Liver (tissue), 9 donors: ENCODE data around the gene MALRD1. TPM values are rescaled to one million over a fixed set of nuclear protein-coding genes. Genes with fewer than 3 reads are reported as not detected.

Experiments used
- DNase-seq: peaks from one replicate; pipeline ENCODE4 v3.0.0-alpha.2; 2017; ENCODE audit warnings: low spot score
- H3K27ac ChIP-seq, 2 donors: one replicate each; pipeline ENCODE4 v1.7.0; 2013; ENCODE audit warnings: inconsistent platforms in 2 of 2, low read length in 2 of 2, control low read depth in 1 of 2, low read depth in 1 of 2, mild to moderate bottlenecking in 1 of 2
- H3K27me3 ChIP-seq, 4 donors: one replicate each; pipeline versions ENCODE4 v1.6.1 to v1.7.0; 2013; ENCODE audit warnings: low read length in 3 of 4, inconsistent platforms in 1 of 4, mild to moderate bottlenecking in 1 of 4, moderate library complexity in 1 of 4; ENCODE audit not compliant: control insufficient read depth in 4 of 4, insufficient read depth in 4 of 4
- H3K36me3 ChIP-seq, 4 donors: one replicate each; pipeline versions ENCODE4 v1.6.1 to v1.7.0; 2013; ENCODE audit warnings: low read length in 3 of 4, mild to moderate bottlenecking in 3 of 4, low read depth in 1 of 4, moderate library complexity in 1 of 4; ENCODE audit not compliant: control insufficient read depth in 4 of 4, insufficient read depth in 3 of 4
- H3K4me1 ChIP-seq, 4 donors: one replicate each; pipeline versions ENCODE4 v1.6.1 to v1.7.0; 2013; ENCODE audit warnings: low read length in 3 of 4, mild to moderate bottlenecking in 3 of 4, moderate library complexity in 1 of 4; ENCODE audit not compliant: control insufficient read depth in 4 of 4, insufficient read depth in 4 of 4
- H3K4me3 ChIP-seq, 3 donors: one replicate each; pipeline versions ENCODE4 v1.6.1 to v1.7.0; 2013; ENCODE audit warnings: low read length in 3 of 3, control low read depth in 1 of 3, low read depth in 1 of 3, mild to moderate bottlenecking in 1 of 3
- H3K9ac ChIP-seq, 2 donors: one replicate each; pipeline ENCODE4 v1.7.0; 2013; ENCODE audit warnings: low read length in 2 of 2, mild to moderate bottlenecking in 2 of 2, moderate library complexity in 2 of 2, control low read depth in 1 of 2, low read depth in 1 of 2
- H3K9me3 ChIP-seq, 4 donors: one replicate each; pipeline versions ENCODE4 v1.6.1 to v1.7.0; 2013; ENCODE audit warnings: low read length in 3 of 4; ENCODE audit not compliant: control insufficient read depth in 4 of 4
- EGR1 ChIP-seq, 2 donors: IDR thresholded peaks; 2 replicates each; pipeline ENCODE4 v1.6.1; 2016 to 2018; ENCODE audit warnings: antibody characterized with exemption in 2 of 2, low read depth in 2 of 2
- FOXA1 ChIP-seq: IDR thresholded peaks from 2 replicates; pipeline ENCODE4 v1.6.1; 2016; ENCODE audit warnings: antibody characterized with exemption
- FOXA2 ChIP-seq: IDR thresholded peaks from 2 replicates; pipeline ENCODE4 v1.6.1; 2016; ENCODE audit warnings: antibody characterized with exemption
- GABPA ChIP-seq, 2 donors: IDR thresholded peaks in 1 of 2; conservative IDR thresholded peaks in 1 of 2; 2 replicates each; pipeline ENCODE4 v1.6.1; 2016; ENCODE audit warnings: antibody characterized with exemption in 2 of 2, mild to moderate bottlenecking in 1 of 2, moderate library complexity in 1 of 2
- HNF4A ChIP-seq, 2 donors: conservative IDR thresholded peaks; 2 replicates each; pipeline ENCODE4 v1.6.1; 2016; ENCODE audit warnings: antibody characterized with exemption in 2 of 2, mild to moderate bottlenecking in 2 of 2
- HNF4G ChIP-seq: IDR thresholded peaks from 2 replicates; pipeline ENCODE4 v1.6.1; 2016; ENCODE audit warnings: antibody characterized with exemption
- JUND ChIP-seq, 2 donors: IDR thresholded peaks; 2 replicates each; pipeline ENCODE4 v1.6.1; 2016; ENCODE audit warnings: antibody characterized with exemption in 2 of 2
- NR2F2 ChIP-seq: IDR thresholded peaks from 2 replicates; pipeline ENCODE4 v1.6.1; 2016; ENCODE audit warnings: antibody characterized with exemption
- RAD21 ChIP-seq, 2 donors: IDR thresholded peaks; 2 replicates each; pipeline ENCODE4 v1.6.1; 2016; ENCODE audit warnings: antibody characterized with exemption in 2 of 2, mild to moderate bottlenecking in 2 of 2
- RXRA ChIP-seq, 2 donors: IDR thresholded peaks; 2 replicates each; pipeline ENCODE4 v1.6.1; 2017 to 2018; ENCODE audit warnings: antibody characterized with exemption in 2 of 2, mild to moderate bottlenecking in 1 of 2
- SP1 ChIP-seq: IDR thresholded peaks from 2 replicates; pipeline ENCODE4 v1.6.1; 2018; ENCODE audit warnings: antibody characterized with exemption, mild to moderate bottlenecking
- TAF1 ChIP-seq: conservative IDR thresholded peaks from 2 replicates; pipeline ENCODE4 v1.6.1; 2016; ENCODE audit warnings: antibody characterized with exemption, mild to moderate bottlenecking
- YY1 ChIP-seq: IDR thresholded peaks from 2 replicates; pipeline ENCODE4 v1.6.1; 2016; ENCODE audit warnings: antibody characterized with exemption, mild to moderate bottlenecking
- WGBS: extraction: QIAGEN DNeasy Blood & Tissue Kit; methylation state at CpG from one replicate; pipeline ENCODE4 v1.1.7; 2013; 5-methylcytosine and 5-hydroxymethylcytosine counted together
- polyA plus RNA-seq, 2 donors: library from polyadenylated mRNA; stranded (reverse) in 1 of 2; unstranded in 1 of 2; fragments of 200-250 nt in 1 of 2; fragments of >200 nt in 1 of 2; fragmentation: Nextera tagmentation in 1 of 2; extraction: Ambion mirVana in 1 of 2; gene quantifications; one replicate each; pipeline versions ENCODE4 v1.2.1 to v1.2.3, GENCODE V29; 2013 to 2015
- total RNA-seq, 2 donors: library from RNA; depleted of rRNA; stranded (reverse); fragments of >200 nt; gene quantifications; one replicate each; pipeline ENCODE4 v1.2.3, GENCODE V29; 2014
- TF ChIP-seq, protein P1 (sequence below): IDR thresholded peaks from 2 replicates; pipeline ENCODE4 v1.6.1; 2016; ENCODE audit warnings: antibody characterized with exemption
- TF ChIP-seq, protein P2 (sequence below): IDR thresholded peaks from 2 replicates; pipeline ENCODE4 v1.6.1; 2016; ENCODE audit warnings: antibody characterized with exemption
- TF ChIP-seq, protein P3 (sequence below): fragments of 150-350 bp; IDR thresholded peaks from 2 replicates; pipeline ENCODE4 v1.5.1; 2017; ENCODE audit warnings: improper control_type of control experiment, low read depth, low read length; ENCODE audit not compliant: missing input control
- TF ChIP-seq, protein P4 (sequence below): IDR thresholded peaks from 2 replicates; pipeline ENCODE4 v1.6.1; 2016; ENCODE audit warnings: antibody characterized with exemption
- TF ChIP-seq, protein P5 (sequence below): IDR thresholded peaks from 2 replicates; pipeline ENCODE4 v1.6.1; 2016; ENCODE audit warnings: antibody characterized with exemption, mild to moderate bottlenecking
- donor health status: healthy.
- donor health status: healthy.
- donor health status: healthy.
- donor health status: healthy.
- donor health status: healthy.

MALRD1 gene
- total and polyA plus RNA-seq, 4 donors = 0.37 to 0.59 TPM; not detected in 2

DNA sequence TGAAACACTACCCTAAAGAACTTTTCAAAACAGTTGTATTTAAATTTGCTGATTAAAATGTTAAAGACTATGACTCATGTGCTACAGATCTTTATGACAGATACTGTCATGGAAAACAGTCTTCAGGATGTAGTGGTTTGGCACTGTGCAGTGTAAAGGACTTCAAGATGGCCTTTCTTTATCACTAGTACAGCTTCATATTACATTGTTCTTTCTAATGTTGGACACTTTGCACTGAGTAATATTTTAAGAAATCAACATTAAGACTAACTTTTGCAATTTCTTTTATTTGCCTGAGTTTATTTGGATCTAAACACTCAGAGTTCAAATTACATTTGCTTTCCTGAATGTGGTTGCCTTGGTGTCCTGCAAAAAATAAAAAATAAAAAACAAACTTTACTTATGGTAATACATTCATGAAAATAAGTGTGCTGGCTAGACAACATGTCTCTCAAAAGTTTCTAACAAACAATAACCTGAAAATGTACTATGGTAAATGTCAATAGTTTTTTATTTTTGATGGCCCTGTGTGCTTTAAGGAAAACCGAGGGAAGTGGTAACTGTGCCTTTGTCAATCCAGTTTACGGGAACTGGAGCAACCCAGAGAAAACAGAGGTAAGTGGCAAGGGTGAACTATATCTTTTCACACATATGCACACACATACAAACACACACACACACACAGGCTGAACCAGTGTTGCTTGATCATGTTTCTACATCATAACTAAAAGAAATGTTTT is 681.7 kb downstream of the MALRD1 start:
- no peak overlapping the region for H3K4me3 ChIP-seq
- no peak for DNase-seq
- WGBS = 87% methylated on average over 2 of the region's 2 CpGs
- H3K9ac ChIP-seq = no peak overlapping the region
- H3K27me3 ChIP-seq = no peaks in the 10 kb centered on the region
- H3K9me3 ChIP-seq = no peaks in the 10 kb centered on the region
- H3K36me3 ChIP-seq = no peaks in the 10 kb centered on the region
- TF ChIP-seq SP1 (no peak), FOXA2 (no peak), RXRA (IDR thresholded peaks at IDR 0.05) (no peak), NR2F2 (no peak), EGR1 (IDR thresholded peaks at IDR 0.05; ENCODE audit: low read depth in 2 of 2) (no peak), GABPA (IDR thresholded peaks at IDR 0.05 in 1 of 2, conservative IDR thresholded peaks at IDR 0.05 in 1 of 2) (no peak), HNF4A (conservative IDR thresholded peaks at IDR 0.05) (no peak), JUND (IDR thresholded peaks at IDR 0.05) (no peak), HNF4G (no peak), RAD21 (IDR thresholded peaks at IDR 0.05) (no peak), TAF1 (no peak), YY1 (no peak), FOXA1 (no peak)
- TF ChIP-seq, protein P1, sequence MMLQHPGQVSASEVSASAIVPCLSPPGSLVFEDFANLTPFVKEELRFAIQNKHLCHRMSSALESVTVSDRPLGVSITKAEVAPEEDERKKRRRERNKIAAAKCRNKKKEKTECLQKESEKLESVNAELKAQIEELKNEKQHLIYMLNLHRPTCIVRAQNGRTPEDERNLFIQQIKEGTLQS = no peak
- TF ChIP-seq, protein P2, sequence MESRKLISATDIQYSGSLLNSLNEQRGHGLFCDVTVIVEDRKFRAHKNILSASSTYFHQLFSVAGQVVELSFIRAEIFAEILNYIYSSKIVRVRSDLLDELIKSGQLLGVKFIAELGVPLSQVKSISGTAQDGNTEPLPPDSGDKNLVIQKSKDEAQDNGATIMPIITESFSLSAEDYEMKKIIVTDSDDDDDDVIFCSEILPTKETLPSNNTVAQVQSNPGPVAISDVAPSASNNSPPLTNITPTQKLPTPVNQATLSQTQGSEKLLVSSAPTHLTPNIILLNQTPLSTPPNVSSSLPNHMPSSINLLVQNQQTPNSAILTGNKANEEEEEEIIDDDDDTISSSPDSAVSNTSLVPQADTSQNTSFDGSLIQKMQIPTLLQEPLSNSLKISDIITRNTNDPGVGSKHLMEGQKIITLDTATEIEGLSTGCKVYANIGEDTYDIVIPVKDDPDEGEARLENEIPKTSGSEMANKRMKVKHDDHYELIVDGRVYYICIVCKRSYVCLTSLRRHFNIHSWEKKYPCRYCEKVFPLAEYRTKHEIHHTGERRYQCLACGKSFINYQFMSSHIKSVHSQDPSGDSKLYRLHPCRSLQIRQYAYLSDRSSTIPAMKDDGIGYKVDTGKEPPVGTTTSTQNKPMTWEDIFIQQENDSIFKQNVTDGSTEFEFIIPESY = no peak
- TF ChIP-seq, protein P3, sequence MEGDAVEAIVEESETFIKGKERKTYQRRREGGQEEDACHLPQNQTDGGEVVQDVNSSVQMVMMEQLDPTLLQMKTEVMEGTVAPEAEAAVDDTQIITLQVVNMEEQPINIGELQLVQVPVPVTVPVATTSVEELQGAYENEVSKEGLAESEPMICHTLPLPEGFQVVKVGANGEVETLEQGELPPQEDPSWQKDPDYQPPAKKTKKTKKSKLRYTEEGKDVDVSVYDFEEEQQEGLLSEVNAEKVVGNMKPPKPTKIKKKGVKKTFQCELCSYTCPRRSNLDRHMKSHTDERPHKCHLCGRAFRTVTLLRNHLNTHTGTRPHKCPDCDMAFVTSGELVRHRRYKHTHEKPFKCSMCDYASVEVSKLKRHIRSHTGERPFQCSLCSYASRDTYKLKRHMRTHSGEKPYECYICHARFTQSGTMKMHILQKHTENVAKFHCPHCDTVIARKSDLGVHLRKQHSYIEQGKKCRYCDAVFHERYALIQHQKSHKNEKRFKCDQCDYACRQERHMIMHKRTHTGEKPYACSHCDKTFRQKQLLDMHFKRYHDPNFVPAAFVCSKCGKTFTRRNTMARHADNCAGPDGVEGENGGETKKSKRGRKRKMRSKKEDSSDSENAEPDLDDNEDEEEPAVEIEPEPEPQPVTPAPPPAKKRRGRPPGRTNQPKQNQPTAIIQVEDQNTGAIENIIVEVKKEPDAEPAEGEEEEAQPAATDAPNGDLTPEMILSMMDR = no peak
- TF ChIP-seq, protein P4, sequence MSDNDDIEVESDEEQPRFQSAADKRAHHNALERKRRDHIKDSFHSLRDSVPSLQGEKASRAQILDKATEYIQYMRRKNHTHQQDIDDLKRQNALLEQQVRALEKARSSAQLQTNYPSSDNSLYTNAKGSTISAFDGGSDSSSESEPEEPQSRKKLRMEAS = no peak
- TF ChIP-seq, protein P5, sequence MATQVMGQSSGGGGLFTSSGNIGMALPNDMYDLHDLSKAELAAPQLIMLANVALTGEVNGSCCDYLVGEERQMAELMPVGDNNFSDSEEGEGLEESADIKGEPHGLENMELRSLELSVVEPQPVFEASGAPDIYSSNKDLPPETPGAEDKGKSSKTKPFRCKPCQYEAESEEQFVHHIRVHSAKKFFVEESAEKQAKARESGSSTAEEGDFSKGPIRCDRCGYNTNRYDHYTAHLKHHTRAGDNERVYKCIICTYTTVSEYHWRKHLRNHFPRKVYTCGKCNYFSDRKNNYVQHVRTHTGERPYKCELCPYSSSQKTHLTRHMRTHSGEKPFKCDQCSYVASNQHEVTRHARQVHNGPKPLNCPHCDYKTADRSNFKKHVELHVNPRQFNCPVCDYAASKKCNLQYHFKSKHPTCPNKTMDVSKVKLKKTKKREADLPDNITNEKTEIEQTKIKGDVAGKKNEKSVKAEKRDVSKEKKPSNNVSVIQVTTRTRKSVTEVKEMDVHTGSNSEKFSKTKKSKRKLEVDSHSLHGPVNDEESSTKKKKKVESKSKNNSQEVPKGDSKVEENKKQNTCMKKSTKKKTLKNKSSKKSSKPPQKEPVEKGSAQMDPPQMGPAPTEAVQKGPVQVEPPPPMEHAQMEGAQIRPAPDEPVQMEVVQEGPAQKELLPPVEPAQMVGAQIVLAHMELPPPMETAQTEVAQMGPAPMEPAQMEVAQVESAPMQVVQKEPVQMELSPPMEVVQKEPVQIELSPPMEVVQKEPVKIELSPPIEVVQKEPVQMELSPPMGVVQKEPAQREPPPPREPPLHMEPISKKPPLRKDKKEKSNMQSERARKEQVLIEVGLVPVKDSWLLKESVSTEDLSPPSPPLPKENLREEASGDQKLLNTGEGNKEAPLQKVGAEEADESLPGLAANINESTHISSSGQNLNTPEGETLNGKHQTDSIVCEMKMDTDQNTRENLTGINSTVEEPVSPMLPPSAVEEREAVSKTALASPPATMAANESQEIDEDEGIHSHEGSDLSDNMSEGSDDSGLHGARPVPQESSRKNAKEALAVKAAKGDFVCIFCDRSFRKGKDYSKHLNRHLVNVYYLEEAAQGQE = no peak
- no peak overlapping the region for H3K27ac ChIP-seq
- no peaks in the 10 kb centered on the region for H3K4me1 ChIP-seq
